Measurements from ENCODE around the gene NAA15. TPM values are rescaled to one million over a fixed set of nuclear protein-coding genes. Genes with fewer than 3 reads are reported as not detected.
A peak's percentile ranks its signal among the peaks of the same experiment; 100 is the strongest.

Gene NAA15
- total and polyA plus RNA-seq, 2 donors (not counting 3 experiments of a cell fraction or from before 2014, with no cell fraction given), result 4.5 to 67.9 TPM

DNA sequence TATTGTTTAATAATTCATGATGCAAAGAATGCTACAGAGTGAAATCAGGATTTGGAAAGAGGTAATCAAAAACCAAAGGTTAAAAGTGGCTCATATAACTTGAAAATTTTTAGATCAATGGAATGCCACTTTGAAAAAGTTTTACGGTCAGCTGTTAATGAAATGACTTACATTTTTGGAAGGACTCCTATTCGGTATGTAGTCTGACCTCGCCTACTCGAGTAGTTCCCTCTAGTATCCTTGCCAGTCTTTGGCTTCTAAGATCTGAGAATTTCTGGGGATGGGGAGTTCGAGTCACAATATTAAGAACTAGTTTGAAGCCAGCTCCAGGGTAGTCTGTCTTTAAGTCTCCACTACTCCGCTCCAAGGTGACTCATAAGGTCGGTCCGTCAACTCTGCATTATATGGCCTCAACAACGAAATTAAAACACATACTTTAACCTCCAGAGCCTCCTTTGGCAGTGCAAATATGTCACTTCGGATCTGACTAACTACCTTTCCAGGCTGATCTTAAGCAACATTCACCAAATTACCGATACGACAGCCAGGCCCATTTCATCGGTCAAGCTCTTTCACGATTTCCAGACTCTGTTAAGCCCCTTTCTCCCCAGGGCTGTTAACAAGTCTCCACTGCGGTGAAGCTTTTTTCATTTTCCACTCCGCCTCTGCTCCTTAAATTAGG lies 733 bp upstream of the NAA15 start:
- BruUV-seq (replicated peaks), result no TSS peak
- intact Hi-C loops (cut with micrococcal nuclease), result loop anchor here (1.0 kb wide), 5 partner anchors 21 to 256 kb away; partner anchors contain the start of gene SETD7
- Histone ChIP-seq H2AFZ (ENCODE audit: low read depth, low read length) (peak overlapping the region; percentile 87), H3K9ac (replicated peaks; ENCODE audit: extremely low read depth, insufficient read depth, low read length) (peak overlapping the region; percentile 73), H4K20me1 (replicated peaks; ENCODE audit: control insufficient read depth, extremely low read depth, insufficient read depth, low read length) (no peaks in the 10 kb centered on the region), H3K4me3 (replicated peaks in 1 of 3; ENCODE audit: insufficient read depth in 1 of 3, low read depth in 1 of 3, low read length in 3 of 3) (peak overlapping the region; percentile 35 to 99 (median 40)), H3K27me3 (ENCODE audit: control insufficient read depth in 2 of 2, insufficient read depth in 2 of 2, low read length in 2 of 2) (no peaks in the 10 kb centered on the region), H3K9me3 (replicated peaks; ENCODE audit: control insufficient read depth, insufficient read depth, low read length) (no peaks in the 10 kb centered on the region), H3K4me1 (ENCODE audit: control insufficient read depth, extremely low read depth, insufficient read depth, low read length) (peaks cover 23% of the 10 kb centered on the region), H3K4me2 (ENCODE audit: insufficient read depth, low read length) (peak overlapping the region; percentile 83), H3K9me1 (replicated peaks; ENCODE audit: control insufficient read depth, extremely low read depth, insufficient read depth, low read length) (no peaks in the 10 kb centered on the region), H3K79me2 (ENCODE audit: control insufficient read depth, insufficient read depth, low read length) (peaks cover 44% of the 10 kb centered on the region), H3K36me3 (ENCODE audit: control insufficient read depth in 2 of 2, extremely low read depth in 1 of 2, insufficient read depth in 2 of 2, low read length in 2 of 2) (no peaks in the 10 kb centered on the region), H3K27ac (ENCODE audit: insufficient read depth, low read depth, low read length) (peak overlapping the region; percentile 88)
- ChIA-PET CTCF (interaction anchor here (1.1 to 4.0 kb wide), 13 partner anchors 9 to 270 kb away, joined by 3 to 34 read pairs (median 4); partner anchors contain the start of gene ELF2), POLR2A (interaction anchor here (0.6 to 1.9 kb wide), 6 partner anchors 12 to 256 kb away, joined by 3 to 11 read pairs (median 4); partner anchors contain the start of gene ELF2)
- peak; percentile 68 for FAIRE-seq
- DNase-seq (ENCODE audit: low read depth, low spot score), result peak; percentile 82
- dilution Hi-C loops (cut with MboI; ENCODE audit: extremely low pct_ligation_motif_present, low sequenced_read_pairs), result no loop called here
- TF ChIP-seq FOS (IDR thresholded peaks at IDR 0.05; ENCODE audit: borderline replicate concordance, insufficient read depth, low read length), result peak; percentile 69
- TF ChIP-seq GATA2 (IDR thresholded peaks at IDR 0.05; ENCODE audit: insufficient read depth, insufficient read length, low read depth, low read length), result no peak
- no peak for TF ChIP-seq MYC (IDR thresholded peaks at IDR 0.05; ENCODE audit: low read depth, low read length)
- no peak for TF ChIP-seq POLR2A (IDR thresholded peaks at IDR 0.05; ENCODE audit: low read depth, low read length)
- no peak for TF ChIP-seq EZH2 (IDR thresholded peaks at IDR 0.05; ENCODE audit: borderline replicate concordance, low read depth, low read length, severe bottlenecking)
- peak; percentile 45 for TF ChIP-seq JUN (IDR thresholded peaks at IDR 0.05; ENCODE audit: borderline replicate concordance, insufficient read depth, insufficient read length, low read depth)
- TF ChIP-seq, protein P1, sequence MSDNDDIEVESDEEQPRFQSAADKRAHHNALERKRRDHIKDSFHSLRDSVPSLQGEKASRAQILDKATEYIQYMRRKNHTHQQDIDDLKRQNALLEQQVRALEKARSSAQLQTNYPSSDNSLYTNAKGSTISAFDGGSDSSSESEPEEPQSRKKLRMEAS (IDR thresholded peaks at IDR 0.05; ENCODE audit: insufficient read depth, insufficient read length), result no peak
- TF ChIP-seq, protein P2, sequence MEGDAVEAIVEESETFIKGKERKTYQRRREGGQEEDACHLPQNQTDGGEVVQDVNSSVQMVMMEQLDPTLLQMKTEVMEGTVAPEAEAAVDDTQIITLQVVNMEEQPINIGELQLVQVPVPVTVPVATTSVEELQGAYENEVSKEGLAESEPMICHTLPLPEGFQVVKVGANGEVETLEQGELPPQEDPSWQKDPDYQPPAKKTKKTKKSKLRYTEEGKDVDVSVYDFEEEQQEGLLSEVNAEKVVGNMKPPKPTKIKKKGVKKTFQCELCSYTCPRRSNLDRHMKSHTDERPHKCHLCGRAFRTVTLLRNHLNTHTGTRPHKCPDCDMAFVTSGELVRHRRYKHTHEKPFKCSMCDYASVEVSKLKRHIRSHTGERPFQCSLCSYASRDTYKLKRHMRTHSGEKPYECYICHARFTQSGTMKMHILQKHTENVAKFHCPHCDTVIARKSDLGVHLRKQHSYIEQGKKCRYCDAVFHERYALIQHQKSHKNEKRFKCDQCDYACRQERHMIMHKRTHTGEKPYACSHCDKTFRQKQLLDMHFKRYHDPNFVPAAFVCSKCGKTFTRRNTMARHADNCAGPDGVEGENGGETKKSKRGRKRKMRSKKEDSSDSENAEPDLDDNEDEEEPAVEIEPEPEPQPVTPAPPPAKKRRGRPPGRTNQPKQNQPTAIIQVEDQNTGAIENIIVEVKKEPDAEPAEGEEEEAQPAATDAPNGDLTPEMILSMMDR (IDR thresholded peaks at IDR 0.05; ENCODE audit: extremely low read depth in 1 of 2, insufficient read depth in 1 of 2, low read depth in 1 of 2, low read length in 2 of 2), result no peak
- no peak for TF ChIP-seq POLR2AphosphoS5 (IDR thresholded peaks at IDR 0.05; ENCODE audit: insufficient read depth, low read depth, low read length)

Measured in endothelial cell of umbilical vein (primary cell).